HCT116 (cell line): ENCODE results near the gene MACROH2A1. TPM values are rescaled to one million over a fixed set of nuclear protein-coding genes. Genes with fewer than 3 reads are reported as not detected.

ENCODE experiments used
- ATAC-seq: fragments of 200-7000 bp; cut with Tn5 transposase; 2 replicates; pipeline ENCODE4 v1.9.1; 2020; ENCODE audit warnings: mild to moderate bottlenecking, moderate library complexity
- BruUV-seq: library from RNA; stranded (reverse); fragments of 400-500 nt; replicated peaks from 2 replicates; lab custom pipeline; 2021; lab: Mats Ljungman, UMichigan
- CTCF ChIA-PET: fragments of 300-600 bp; sonication (Branson Sonifier 250); formaldehyde crosslinking; loops from one replicate; lab custom pipeline; 2021; ENCODE audit warnings: antibody characterized with exemption; lab: Charles Lee
- POLR2A ChIA-PET: fragments of 300-600, 350-600 bp; sonication (Branson Sonifier 250); formaldehyde crosslinking; loops from one replicate; lab custom pipeline; 2021; ENCODE audit warnings: antibody characterized with exemption; lab: Charles Lee
- RAD21 ChIA-PET, 2 experiments: fragments of 300-600 bp; sonication (Branson Sonifier 250); formaldehyde crosslinking; loops; one replicate each; lab custom pipeline; 2023; ENCODE audit warnings: low total read pairs in 2 of 2; ENCODE audit not compliant: uncharacterized antibody in 2 of 2, unreplicated experiment in 2 of 2, low non-redundant PET in 1 of 2; lab: Charles Lee
- DNase-seq: peaks from one replicate; pipeline ENCODE4 v3.0.0-alpha.2; 2010; ENCODE audit warnings: low read depth, low spot score
- H2AFZ ChIP-seq: fragments of 200-600 bp; shearing (Covaris generic), sonication (generic); 2 replicates; pipeline ENCODE4 v1.6.1; 2017; ENCODE audit warnings: low read depth, mixed run types, mixed read lengths, antibody characterized with exemption, low read length; ENCODE audit not compliant: poor library complexity, severe bottlenecking
- H3K27ac ChIP-seq: 2 replicates; pipeline ENCODE4 v1.5.1; 2012; ENCODE audit warnings: low read depth, low read length
- H3K27me3 ChIP-seq: fragments of 200-600 bp; sonication (generic); 2 replicates; pipeline ENCODE4 v1.6.1; 2016; ENCODE audit warnings: mixed run types, low read length, mixed read lengths; ENCODE audit not compliant: insufficient read depth
- H3K36me3 ChIP-seq, 2 experiments: fragments of 200-500 bp in 1 of 2; fragments of 200-600 bp in 1 of 2; sonication (Bioruptor generic) in 1 of 2; sonication (generic) in 1 of 2; 2 replicates each; pipeline versions ENCODE4 v1.5.1 to v1.6.1; 2014 to 2016; ENCODE audit warnings: low read length in 2 of 2, inconsistent platforms in 1 of 2, mixed read lengths in 1 of 2, mixed run types in 1 of 2; ENCODE audit not compliant: insufficient read depth in 2 of 2, control insufficient read depth in 1 of 2
- H3K4me1 ChIP-seq, 2 experiments: fragments of 200-600 bp in 1 of 2; sonication (generic) in 1 of 2; 2 replicates each; pipeline versions ENCODE4 v1.5.1 to v1.6.1; 2012 to 2017; ENCODE audit warnings: low read length in 2 of 2, inconsistent platforms in 1 of 2, mild to moderate bottlenecking in 1 of 2, mixed read lengths in 1 of 2, mixed run types in 1 of 2, moderate library complexity in 1 of 2; ENCODE audit not compliant: insufficient read depth in 2 of 2, control insufficient read depth in 1 of 2
- H3K4me2 ChIP-seq: fragments of 200-600 bp; sonication (generic); 2 replicates; pipeline ENCODE4 v1.6.1; 2017; ENCODE audit warnings: mixed run types, low read length, mixed read lengths
- H3K4me3 ChIP-seq, 2 experiments: fragments of 200-600 bp in 1 of 2; sonication (generic) in 1 of 2; replicated peaks in 1 of 2; 2 replicates each; pipeline ENCODE4 v1.5.1; 2011 to 2016; ENCODE audit warnings: low read length in 2 of 2, control low read depth in 1 of 2, low read depth in 1 of 2, mild to moderate bottlenecking in 1 of 2, mixed read lengths in 1 of 2, mixed run types in 1 of 2
- H3K79me2 ChIP-seq: fragments of 200-600 bp; sonication (generic); 2 replicates; pipeline ENCODE4 v1.6.1; 2017; ENCODE audit warnings: mild to moderate bottlenecking, mixed run types, low read length, moderate library complexity, mixed read lengths; ENCODE audit not compliant: insufficient read depth
- H3K9ac ChIP-seq: fragments of 200-600 bp; sonication (generic); 2 replicates; pipeline ENCODE4 v1.6.1; 2016; ENCODE audit warnings: low read length, mixed read lengths
- H3K9me2 ChIP-seq: fragments of 200-600 bp; sonication (generic), shearing (Covaris generic); 2 replicates; pipeline ENCODE4 v1.6.1; 2017; ENCODE audit warnings: mixed run types, mild to moderate bottlenecking, moderate library complexity; ENCODE audit not compliant: insufficient read depth
- H3K9me3 ChIP-seq, 2 experiments: fragments of 200-500 bp in 1 of 2; fragments of 200-600 bp in 1 of 2; sonication (Bioruptor generic) in 1 of 2; sonication (generic) in 1 of 2; 2 replicates each; pipeline ENCODE4 v1.6.1; 2014 to 2017; ENCODE audit warnings: low read length in 2 of 2, mixed read lengths in 2 of 2, inconsistent platforms in 1 of 2, low read depth in 1 of 2, mild to moderate bottlenecking in 1 of 2, mixed run types in 1 of 2, moderate library complexity in 1 of 2; ENCODE audit not compliant: control insufficient read depth in 1 of 2, insufficient read depth in 1 of 2
- H4K20me1 ChIP-seq: fragments of 200-600 bp; sonication (generic), shearing (Covaris generic); 2 replicates; pipeline ENCODE4 v1.6.1; 2017; ENCODE audit warnings: mixed run types, mild to moderate bottlenecking, moderate library complexity; ENCODE audit not compliant: insufficient read depth
- ATF3 ChIP-seq: IDR thresholded peaks from 2 replicates; pipeline ENCODE4 v1.6.1; 2012
- CEBPB ChIP-seq: IDR thresholded peaks from 2 replicates; pipeline ENCODE4 v1.6.1; 2012; ENCODE audit warnings: low read depth
- CTCF ChIP-seq, 3 experiments: fragments of 200-600 bp in 1 of 3; sonication (generic) in 1 of 3; IDR thresholded peaks in 2 of 3; conservative IDR thresholded peaks in 1 of 3; 2 replicates each; pipeline ENCODE4 v1.5.1; 2012 to 2017; ENCODE audit warnings: low read depth in 2 of 3, low read length in 2 of 3, antibody characterized with exemption in 1 of 3, borderline replicate concordance in 1 of 3, control low read depth in 1 of 3, mild to moderate bottlenecking in 1 of 3, mixed read lengths in 1 of 3, mixed run types in 1 of 3, moderate library complexity in 1 of 3; ENCODE audit not compliant: insufficient read depth in 1 of 3
- EGR1 ChIP-seq: IDR thresholded peaks from 2 replicates; pipeline ENCODE4 v1.6.1; 2012; ENCODE audit warnings: low read depth
- ELF1 ChIP-seq: IDR thresholded peaks from 2 replicates; pipeline ENCODE4 v1.6.1; 2012; ENCODE audit warnings: low read depth, borderline replicate concordance
- EZH2phosphoT487 ChIP-seq: fragments of 200-600 bp; IDR thresholded peaks from 2 replicates; pipeline ENCODE4 v1.6.1; 2018; ENCODE audit warnings: antibody characterized with exemption, borderline replicate concordance
- JUND ChIP-seq: IDR thresholded peaks from 2 replicates; pipeline ENCODE4 v1.6.1; 2012
- POLR2A ChIP-seq: IDR thresholded peaks from 2 replicates; pipeline ENCODE4 v1.7.0; 2011; ENCODE audit warnings: borderline replicate concordance; ENCODE audit not compliant: insufficient read depth, insufficient read length; ENCODE audit errors: extremely low read depth
- POLR2AphosphoS5 ChIP-seq: IDR thresholded peaks from 2 replicates; pipeline ENCODE4 v1.6.1; 2011; ENCODE audit warnings: mild to moderate bottlenecking, low read depth, low read length, moderate library complexity
- RAD21 ChIP-seq: IDR thresholded peaks from 2 replicates; pipeline ENCODE4 v1.6.1; 2012; ENCODE audit warnings: low read depth, mild to moderate bottlenecking
- SIN3A ChIP-seq: IDR thresholded peaks from 2 replicates; pipeline ENCODE4 v1.6.1; 2012; ENCODE audit warnings: low read depth
- SP1 ChIP-seq: IDR thresholded peaks from 2 replicates; pipeline ENCODE4 v1.6.1; 2012; ENCODE audit warnings: low read depth
- TCF7L2 ChIP-seq: IDR thresholded peaks from 2 replicates; pipeline ENCODE4 v1.7.0; 2011; ENCODE audit warnings: borderline replicate concordance, inconsistent platforms; ENCODE audit not compliant: insufficient read depth, insufficient read length; ENCODE audit errors: extremely low read depth
- YY1 ChIP-seq: IDR thresholded peaks from 2 replicates; pipeline ENCODE4 v1.6.1; 2011; ENCODE audit warnings: low read length, low read depth, moderate library complexity, mild to moderate bottlenecking; ENCODE audit not compliant: insufficient replicate concordance; ENCODE audit errors: extremely low read depth
- ZFX ChIP-seq: fragments of 450-650 bp; IDR thresholded peaks from 2 replicates; pipeline ENCODE4 v1.6.1; 2017
- ZNF274 ChIP-seq: fragments of 200-500 bp; sonication (Bioruptor generic); IDR thresholded peaks from 2 replicates; pipeline ENCODE4 v1.6.1; 2014; ENCODE audit warnings: mild to moderate bottlenecking, low read depth, low read length, inconsistent platforms
- intact Hi-C: fragments of 100-400 bp; cut with micrococcal nuclease; formaldehyde crosslinking; loops from 2 replicates; pipeline ENCODE4 v1.10.0; 2022
- total RNA-seq: library from RNA; stranded (reverse); gene quantifications from one replicate; pipeline ENCODE4 v1.2.1, GENCODE V29; 2021; ENCODE audit not compliant: unreplicated experiment
- TF ChIP-seq, protein P1 (sequence below): IDR thresholded peaks from 2 replicates; pipeline ENCODE4 v1.6.1; 2011; ENCODE audit warnings: mild to moderate bottlenecking, low read length, moderate library complexity; ENCODE audit not compliant: insufficient replicate concordance; ENCODE audit errors: extremely low read depth

The MACROH2A1 gene
- total RNA-seq, 1 experiment from 2014 or later = 218 TPM

DNA sequence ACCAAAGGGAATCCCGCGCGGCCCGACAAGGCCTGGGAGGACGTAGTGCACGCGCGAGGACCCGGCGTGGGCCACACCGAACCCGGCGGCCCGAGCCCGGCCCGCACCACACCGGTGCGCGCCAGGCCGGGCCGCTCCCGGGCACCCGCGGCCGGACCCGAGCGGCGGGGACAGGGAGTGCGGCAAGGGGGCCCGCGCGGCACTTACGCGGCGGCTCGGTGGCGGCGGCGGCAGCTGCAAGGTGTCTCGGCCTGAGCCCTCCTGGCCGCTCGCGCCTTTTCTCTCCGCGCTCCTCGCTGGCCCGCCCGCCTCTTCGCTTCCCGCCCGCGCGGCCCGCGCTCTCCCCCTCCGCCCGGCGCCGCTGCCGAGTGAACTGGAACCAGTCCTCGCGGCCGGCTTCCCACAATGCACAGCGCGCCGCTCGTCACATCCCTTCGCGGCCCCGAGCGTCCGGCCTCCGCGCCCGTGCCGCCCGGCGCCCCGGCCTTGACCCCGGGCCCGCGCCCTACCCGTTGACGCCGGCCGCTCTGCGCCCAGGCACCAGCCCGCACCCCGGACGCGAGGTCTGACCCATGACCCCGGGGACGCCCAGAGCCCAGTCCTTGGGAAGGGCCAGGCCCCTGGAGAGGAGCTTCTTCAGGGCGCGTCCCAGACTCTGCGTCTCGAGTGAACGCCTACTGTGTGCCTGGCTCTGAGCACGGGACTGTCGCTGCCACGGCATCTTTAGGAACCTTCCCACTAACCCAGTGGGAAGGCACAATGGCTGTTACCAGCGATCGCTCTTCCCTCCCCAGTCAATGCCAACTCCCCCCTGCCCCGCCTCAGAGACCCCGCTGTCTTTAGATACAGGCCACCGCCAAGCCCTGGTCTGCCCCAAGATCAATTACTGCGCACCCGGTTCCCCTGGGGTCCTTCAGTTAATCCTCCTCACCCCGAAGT, at the start of gene MACROH2A1 (continued):
- TF ChIP-seq, protein P1, sequence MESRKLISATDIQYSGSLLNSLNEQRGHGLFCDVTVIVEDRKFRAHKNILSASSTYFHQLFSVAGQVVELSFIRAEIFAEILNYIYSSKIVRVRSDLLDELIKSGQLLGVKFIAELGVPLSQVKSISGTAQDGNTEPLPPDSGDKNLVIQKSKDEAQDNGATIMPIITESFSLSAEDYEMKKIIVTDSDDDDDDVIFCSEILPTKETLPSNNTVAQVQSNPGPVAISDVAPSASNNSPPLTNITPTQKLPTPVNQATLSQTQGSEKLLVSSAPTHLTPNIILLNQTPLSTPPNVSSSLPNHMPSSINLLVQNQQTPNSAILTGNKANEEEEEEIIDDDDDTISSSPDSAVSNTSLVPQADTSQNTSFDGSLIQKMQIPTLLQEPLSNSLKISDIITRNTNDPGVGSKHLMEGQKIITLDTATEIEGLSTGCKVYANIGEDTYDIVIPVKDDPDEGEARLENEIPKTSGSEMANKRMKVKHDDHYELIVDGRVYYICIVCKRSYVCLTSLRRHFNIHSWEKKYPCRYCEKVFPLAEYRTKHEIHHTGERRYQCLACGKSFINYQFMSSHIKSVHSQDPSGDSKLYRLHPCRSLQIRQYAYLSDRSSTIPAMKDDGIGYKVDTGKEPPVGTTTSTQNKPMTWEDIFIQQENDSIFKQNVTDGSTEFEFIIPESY = no peak
- no peak for TF ChIP-seq ATF3

GRCh38 chr5:135448071-135448739, 49.2 kb upstream of the MACROH2A1 start:
- H3K4me1 ChIP-seq = no peaks in the 10 kb centered on the region
- ChIA-PET RAD21 (no interaction called here), POLR2A (no interaction called here), CTCF (interaction anchor here (1.3 to 2.6 kb wide), 4 partner anchors 9 to 14 kb away, joined by 4 to 9 read pairs (median 6); no protein-coding TSS in a partner anchor)
- H3K36me3 ChIP-seq = no peaks in the 10 kb centered on the region
- DNase-seq = no peak
- no peak overlapping the region for H3K9ac ChIP-seq
- intact Hi-C loops = no loop called here
- no peak for ATAC-seq
- H3K9me3 ChIP-seq = no peaks in the 10 kb centered on the region
- H2AFZ ChIP-seq = no peak overlapping the region
- no peaks in the 10 kb centered on the region for H4K20me1 ChIP-seq
- BruUV-seq = no TSS peak
- no peaks in the 10 kb centered on the region; the same call in 1 of the 2 replicates for H3K27me3 ChIP-seq
- no peak overlapping the region for H3K4me2 ChIP-seq
- H3K79me2 ChIP-seq = no peaks in the 10 kb centered on the region
- H3K4me3 ChIP-seq = no peak overlapping the region
- H3K27ac ChIP-seq = no peak overlapping the region
- no peaks in the 10 kb centered on the region for H3K9me2 ChIP-seq
- no peak for TF ChIP-seq TCF7L2
- TF ChIP-seq ZNF274 = no peak
- no peak for TF ChIP-seq YY1
- no peak for TF ChIP-seq SP1
- TF ChIP-seq JUND = no peak
- TF ChIP-seq CTCF (IDR thresholded peaks at IDR 0.05 in 2 of 3, conservative IDR thresholded peaks at IDR 0.05 in 1 of 3; ENCODE audit: borderline replicate concordance in 1 of 3, insufficient read depth in 1 of 3, low read depth in 2 of 3, low read length in 2 of 3) = no peak
- TF ChIP-seq SIN3A = no peak
- TF ChIP-seq EGR1 = no peak
- no peak for TF ChIP-seq CEBPB
- no peak for TF ChIP-seq RAD21
- TF ChIP-seq ELF1 = no peak
- no peak for TF ChIP-seq ATF3
- no peak for TF ChIP-seq POLR2AphosphoS5
- no peak for TF ChIP-seq ZFX
- TF ChIP-seq EZH2phosphoT487 = no peak
- no peak for TF ChIP-seq POLR2A
